Measurements from ENCODE around the gene MTA2.
A peak's percentile ranks its signal among the peaks of the same experiment; 100 is the strongest.
"Not testable (repeated sequence)": the region's sequence is repeated elsewhere in the genome, so short reads cannot be mapped to it uniquely, and the experiment has no call there.

MTA2 gene

DNA sequence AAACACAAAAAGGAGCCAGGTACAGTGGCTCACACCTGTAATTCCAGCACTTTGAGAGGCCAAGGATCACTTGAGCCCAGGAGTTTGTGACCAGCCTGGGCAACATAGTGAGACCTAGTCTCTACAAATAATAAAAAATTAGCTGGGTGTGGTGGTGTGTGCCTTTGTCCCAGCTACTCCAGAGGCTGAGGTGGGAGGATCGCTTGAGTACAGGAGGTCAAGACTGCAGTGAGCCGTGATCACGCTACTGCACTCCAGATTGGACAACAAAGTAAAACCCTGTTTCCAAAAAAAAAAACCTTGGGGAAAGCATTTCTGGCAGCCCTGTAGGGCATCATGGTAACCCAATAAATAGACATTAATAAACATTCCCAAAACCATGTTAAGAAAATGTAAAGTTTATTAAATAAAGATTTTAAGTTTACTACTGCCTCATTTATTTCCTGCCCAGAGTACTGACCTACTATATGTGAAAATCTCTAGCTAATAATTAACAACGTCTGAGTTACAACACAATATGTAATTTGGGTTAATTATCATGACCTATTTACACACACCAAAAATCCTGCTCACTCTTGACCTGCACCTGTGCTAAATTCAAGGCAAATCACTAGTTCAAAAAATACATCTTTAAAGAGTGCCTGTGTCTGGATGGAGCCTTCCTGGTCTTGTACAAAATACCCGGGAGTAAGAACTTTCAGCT, 36.4 kb downstream of the MTA2 start:
- DNase-seq, result no peak

- DNase-seq, result not testable (repeated sequence)
Measured at GRCh38 chr11:62561677-62562230, 39.9 kb downstream of the MTA2 start.

GRCh38 chr11:62560566-62561103, 41.0 kb downstream of the MTA2 start:
- peak in 1 of 3 experiments; percentile 55 for DNase-seq

GRCh38 chr11:62559626-62560025, 42.0 kb downstream of the MTA2 start:
- DNase-seq, result not testable (repeated sequence)

- DNase-seq, result no peak
Measured at GRCh38 chr11:62559204-62559603, 42.5 kb downstream of the MTA2 start.

DNA sequence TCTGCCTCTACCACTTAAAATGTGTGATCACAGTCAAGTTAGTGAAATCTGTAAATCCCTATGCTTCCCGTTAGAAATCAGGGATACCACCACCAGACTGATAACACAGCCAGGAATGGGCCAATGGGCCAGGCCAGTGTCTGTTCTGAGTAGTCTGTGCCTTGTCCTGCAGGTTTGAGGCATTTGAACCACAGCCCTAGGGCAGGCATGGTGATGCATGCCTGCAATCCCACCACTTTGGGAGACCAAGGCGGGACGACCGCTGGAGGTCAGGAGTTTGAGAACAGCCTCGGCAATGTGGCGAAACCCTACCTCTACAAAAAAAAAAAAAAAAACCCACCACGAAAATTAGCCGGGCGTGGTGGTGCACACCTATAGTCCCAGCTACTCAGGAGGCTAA, 43.0 kb downstream of the MTA2 start:
- DNase-seq, result no peak

- DNase-seq, result no peak
Measured at GRCh38 chr11:62556875-62557631, 44.6 kb downstream of the MTA2 start.

DNA sequence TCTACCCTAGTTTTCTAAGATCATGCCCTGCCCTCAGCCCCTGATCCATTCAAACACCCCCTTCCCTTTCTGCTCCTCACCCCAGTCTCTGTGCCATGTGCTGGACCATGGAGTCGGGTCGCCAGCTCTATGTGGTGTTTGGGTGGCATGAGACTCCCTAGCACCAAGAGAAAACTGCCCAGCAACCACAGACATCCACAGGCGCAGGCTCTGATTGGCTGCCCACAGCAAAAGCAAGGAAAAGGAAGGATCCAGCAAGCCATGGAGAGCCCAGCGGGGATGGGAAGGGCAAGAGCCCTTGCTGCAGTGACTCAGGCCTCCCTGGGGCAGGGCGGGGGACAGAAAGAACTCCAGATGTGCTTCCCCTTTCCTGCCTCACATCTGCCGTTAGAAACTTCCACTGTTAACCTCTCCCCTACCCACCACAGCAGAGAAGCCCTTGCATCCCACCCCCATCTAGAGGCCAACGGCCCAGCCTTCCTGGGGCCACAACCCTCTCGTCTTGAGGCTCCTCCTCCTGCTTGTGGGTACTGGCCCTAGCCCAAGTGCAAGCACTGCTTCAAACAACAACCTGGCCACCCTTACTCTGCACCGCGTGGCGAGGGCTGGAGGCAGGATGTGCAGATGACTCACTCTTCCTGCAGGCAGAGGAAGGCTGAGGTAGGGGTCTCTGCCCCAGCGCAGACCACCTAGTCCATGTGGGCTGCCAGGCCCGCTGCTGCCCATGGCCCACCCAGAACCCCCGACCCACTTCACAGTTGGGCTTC, 45.4 kb downstream of the MTA2 start:
- peak in 1 of 3 experiments; percentile 28 for DNase-seq

GRCh38 chr11:62555464-62556107, 46.1 kb downstream of the MTA2 start:
- no peak for DNase-seq

- DNase-seq, result no peak
Measured at GRCh38 chr11:62554387-62555167, 47.1 kb downstream of the MTA2 start.

GRCh38 chr11:62553839-62554361, 47.8 kb downstream of the MTA2 start:
- DNase-seq, result no peak

- peak in 1 of 3 experiments; percentile 10 for DNase-seq
Measured at GRCh38 chr11:62553080-62553838, 48.4 kb downstream of the MTA2 start.

DNA sequence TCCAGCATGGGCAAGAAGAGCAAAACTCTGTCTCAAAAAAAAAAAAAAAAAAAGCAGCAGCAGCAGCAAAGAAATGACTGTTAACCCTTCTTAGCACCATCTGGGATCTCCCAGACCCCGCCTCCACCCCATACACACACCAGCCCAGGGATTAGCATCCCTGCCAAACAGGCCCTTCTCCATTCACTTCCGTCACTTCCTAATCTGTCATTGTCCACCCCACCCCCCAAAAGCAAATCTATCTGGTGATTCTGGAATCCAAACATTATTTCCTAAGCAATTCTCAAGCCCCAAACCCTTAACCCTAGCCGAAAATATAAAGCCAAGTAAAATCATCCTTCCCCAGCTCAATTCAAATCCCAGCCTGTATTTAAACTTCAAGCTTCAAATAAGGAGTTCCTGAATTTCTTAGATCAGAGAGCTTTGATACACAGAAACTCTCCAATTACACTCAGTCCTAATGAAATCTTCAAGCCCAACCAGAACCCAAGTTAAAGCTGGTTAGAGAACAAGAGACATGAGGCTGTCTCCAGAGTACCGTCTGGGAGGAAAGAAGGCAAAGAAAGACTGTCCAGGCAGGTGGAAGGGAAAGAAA, 49.1 kb downstream of the MTA2 start:
- no peak for DNase-seq

GRCh38 chr11:62550478-62550877, 51.2 kb downstream of the MTA2 start:
- not testable (repeated sequence) for DNase-seq

GRCh38 chr11:62548545-62549335, 52.9 kb downstream of the MTA2 start:
- DNase-seq, result no peak

- DNase-seq, result no peak
Measured at GRCh38 chr11:62547691-62548281, 53.9 kb downstream of the MTA2 start.

DNA sequence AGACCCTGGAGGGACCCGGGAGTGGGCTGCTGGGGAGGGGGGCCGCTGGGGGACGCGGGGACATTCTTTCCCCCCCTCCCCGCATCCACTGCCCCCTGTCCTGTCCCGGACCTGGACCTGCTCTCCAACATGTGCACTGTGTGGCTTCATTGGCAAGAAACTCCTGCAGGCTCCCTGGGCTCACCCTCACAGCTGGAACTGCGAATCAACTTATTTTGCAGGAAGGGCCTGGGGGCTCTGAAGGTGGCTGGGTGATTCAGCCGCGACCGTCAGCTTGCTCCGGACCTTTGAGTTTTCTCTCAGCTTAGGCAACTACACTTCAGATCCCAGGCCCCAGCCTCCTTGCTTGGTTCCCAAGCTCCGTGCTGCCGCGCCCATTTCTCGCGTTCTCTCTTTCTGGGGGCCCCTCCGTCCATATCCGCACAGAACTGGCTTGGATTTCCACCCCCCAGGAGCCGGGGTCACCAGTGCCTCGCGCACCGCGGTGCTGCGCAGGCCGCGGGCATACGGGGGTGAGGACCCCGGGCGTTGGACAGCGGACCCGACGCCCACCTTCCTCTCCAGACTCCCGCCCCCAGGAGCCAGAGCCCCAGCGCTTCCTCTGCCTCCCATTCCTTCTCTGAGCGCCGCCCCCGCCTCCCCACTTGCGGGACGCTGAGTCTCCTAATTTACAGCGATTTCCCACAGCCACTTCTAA, 54.6 kb downstream of the MTA2 start:
- no peak for DNase-seq

DNA sequence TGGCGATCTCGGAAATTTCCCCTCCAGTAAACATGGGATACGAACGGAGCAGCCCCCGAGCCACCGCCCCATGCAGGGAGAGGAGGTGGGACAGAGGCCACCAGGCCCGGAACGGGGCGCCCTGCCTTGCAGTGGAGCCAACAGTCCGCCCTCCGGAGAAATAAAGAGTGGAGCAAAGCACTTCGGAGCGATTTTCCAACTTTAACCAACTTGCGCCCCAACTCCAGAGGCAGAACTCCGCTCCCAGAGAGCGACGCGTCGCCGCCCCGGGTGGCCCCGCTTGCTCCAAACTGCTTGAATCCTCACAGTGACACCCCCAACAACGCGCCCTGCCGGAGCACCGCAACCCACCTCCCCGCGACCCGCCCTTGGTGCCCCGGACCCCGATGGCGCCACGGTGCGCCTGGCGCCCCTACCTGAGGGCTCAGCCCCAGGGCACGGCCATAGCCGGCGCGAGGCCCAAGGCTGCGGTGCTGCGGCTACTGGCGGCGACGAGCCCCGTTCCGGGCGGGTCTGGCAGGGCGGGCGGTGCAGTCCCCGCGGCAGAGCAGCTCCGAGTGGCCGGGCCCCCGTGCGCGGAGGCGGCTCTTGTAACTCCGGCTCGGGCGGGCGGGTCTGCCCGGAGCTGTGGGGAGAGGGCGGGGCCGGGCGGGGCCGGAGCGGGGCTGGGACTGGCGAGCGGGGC, 55.3 kb downstream of the MTA2 start, which contains the start of gene AHNAK:
Gene AHNAK (minus strand): TSS at position 563 of the 685 bp plus-strand sequence. CDS start 10,708 bp downstream, outside the sequence.
- DNase-seq, result peak in 2 of 3 experiments; percentile 44 to 45

Data from NCI-H1417 (cell line).